H1 (cell line): ENCODE results near the gene CD84. TPM values are rescaled to one million over a fixed set of nuclear protein-coding genes. Genes with fewer than 3 reads are reported as not detected.

Source experiments
- CTCF ChIA-PET: fragments of 300-600 bp; sonication (Branson Sonifier 250); formaldehyde crosslinking; loops from one replicate; lab custom pipeline; 2021; ENCODE audit not compliant: partially characterized antibody; lab: Charles Lee
- POLR2A ChIA-PET: fragments of 300-600 bp; sonication (Branson Sonifier 250); formaldehyde crosslinking; loops from one replicate; lab custom pipeline; 2021; ENCODE audit warnings: inconsistent platforms; ENCODE audit not compliant: partially characterized antibody; lab: Charles Lee
- DNase-seq, 2 experiments: peaks; one replicate each; pipeline versions ENCODE4 v3.0.0 to v3.0.0-alpha.2; 2010 to 2022; ENCODE audit warnings: low spot score in 2 of 2, low read depth in 1 of 2, mixed read lengths in 1 of 2
- FAIRE-seq: peaks from 2 replicates; lab custom pipeline; 2011; peaks lifted over from hg19 to GRCh38; lab: Jason Lieb, UNC
- H2AFZ ChIP-seq: 2 replicates; pipeline ENCODE4 v1.8.1; 2012; ENCODE audit warnings: low read length, inconsistent platforms
- H2AK5ac ChIP-seq: 2 replicates; pipeline ENCODE4 v1.6.1; 2013; ENCODE audit warnings: low read depth, low read length
- H2BK120ac ChIP-seq: replicated peaks from 2 replicates; pipeline ENCODE3; 2013; ENCODE audit warnings: low read depth, low read length, inconsistent platforms
- H2BK12ac ChIP-seq: 2 replicates; pipeline ENCODE4 v1.6.1; 2013; ENCODE audit warnings: low read depth, low read length
- H2BK15ac ChIP-seq: 2 replicates; pipeline ENCODE4 v1.6.1; 2013; ENCODE audit warnings: low read length
- H2BK20ac ChIP-seq: 2 replicates; pipeline ENCODE4 v1.6.1; 2013; ENCODE audit warnings: low read length
- H2BK5ac ChIP-seq: 2 replicates; pipeline ENCODE4 v1.6.1; 2013; ENCODE audit warnings: low read depth, low read length
- H3K14ac ChIP-seq: 2 replicates; pipeline ENCODE4 v1.6.1; 2013; ENCODE audit warnings: inconsistent platforms; ENCODE audit not compliant: insufficient read length
- H3K18ac ChIP-seq: 2 replicates; pipeline ENCODE4 v1.6.1; 2013; ENCODE audit warnings: low read length; ENCODE audit errors: extremely low read depth
- H3K23ac ChIP-seq: 2 replicates; pipeline ENCODE4 v1.6.1; 2013; ENCODE audit warnings: inconsistent platforms; ENCODE audit not compliant: insufficient read length
- H3K23me2 ChIP-seq: 2 replicates; pipeline ENCODE4 v1.6.1; 2013; ENCODE audit warnings: low read depth, low read length
- H3K27ac ChIP-seq: 2 replicates; pipeline ENCODE4 v1.6.1; 2011; ENCODE audit warnings: low read depth, low read length, inconsistent platforms
- H3K27me3 ChIP-seq, 4 experiments: replicated peaks in 1 of 4; 1 replicate in 1 of 4; 2 replicates in 3 of 4; pipeline versions ENCODE4 v1.6.1 to v1.8.1; 2011 to 2013; ENCODE audit warnings: low read length in 3 of 4, mild to moderate bottlenecking in 3 of 4, inconsistent platforms in 2 of 4, mixed read lengths in 2 of 4, moderate library complexity in 1 of 4; ENCODE audit not compliant: control insufficient read depth in 3 of 4, insufficient read depth in 3 of 4; ENCODE audit errors: extremely low read depth in 1 of 4
- H3K36me3 ChIP-seq, 4 experiments: 2 replicates each; pipeline versions ENCODE4 v1.6.1 to v1.8.1; 2011 to 2013; ENCODE audit warnings: mild to moderate bottlenecking in 4 of 4, low read length in 3 of 4, moderate library complexity in 2 of 4, control low read depth in 1 of 4, inconsistent platforms in 1 of 4; ENCODE audit not compliant: insufficient read depth in 4 of 4, control insufficient read depth in 2 of 4
- H3K4ac ChIP-seq: replicated peaks from 2 replicates; pipeline ENCODE3; 2013; ENCODE audit warnings: low read length, low read depth, mixed read lengths, inconsistent platforms; ENCODE audit not compliant: insufficient read length
- H3K4me1 ChIP-seq, 4 experiments: replicated peaks in 1 of 4; 1 replicate in 1 of 4; 2 replicates in 3 of 4; pipeline versions ENCODE4 v1.6.1 to v1.8.1; 2011 to 2013; ENCODE audit warnings: low read length in 3 of 4, inconsistent platforms in 2 of 4, mixed read lengths in 1 of 4; ENCODE audit not compliant: insufficient read depth in 4 of 4, control insufficient read depth in 3 of 4
- H3K4me2 ChIP-seq, 2 experiments: 2 replicates each; pipeline versions ENCODE4 v1.6.1 to v1.8.1; 2011 to 2013; ENCODE audit warnings: low read depth in 2 of 2, low read length in 2 of 2, control low read depth in 1 of 2, inconsistent platforms in 1 of 2, mild to moderate bottlenecking in 1 of 2; ENCODE audit not compliant: insufficient read depth in 1 of 2
- H3K4me3 ChIP-seq, 4 experiments: fragments of 200-600, 300-600 bp in 1 of 4; sonication (generic), shearing (Covaris generic), sonication (Bioruptor Twin) in 1 of 4; 2 replicates each; pipeline versions ENCODE4 v1.5.1 to v1.8.1; 2011 to 2016; ENCODE audit warnings: low read length in 4 of 4, low read depth in 3 of 4, control low read depth in 2 of 4, inconsistent platforms in 2 of 4, mild to moderate bottlenecking in 2 of 4, mixed read lengths in 1 of 4, moderate library complexity in 1 of 4; ENCODE audit not compliant: insufficient read depth in 2 of 4; ENCODE audit errors: extremely low read depth in 1 of 4
- H3K56ac ChIP-seq: replicated peaks from 2 replicates; pipeline ENCODE3; 2013; ENCODE audit warnings: low read depth, mild to moderate bottlenecking, mixed read lengths, low read length, inconsistent platforms; ENCODE audit not compliant: insufficient read length
- H3K79me1 ChIP-seq: 2 replicates; pipeline ENCODE4 v1.6.1; 2013; ENCODE audit warnings: low read depth, low read length, control low read depth
- H3K79me2 ChIP-seq, 2 experiments: 2 replicates each; pipeline versions ENCODE4 v1.6.1 to v1.8.1; 2012 to 2013; ENCODE audit warnings: low read length in 2 of 2, mild to moderate bottlenecking in 2 of 2, inconsistent platforms in 1 of 2; ENCODE audit not compliant: insufficient read depth in 2 of 2, control insufficient read depth in 1 of 2
- H3K9ac ChIP-seq, 4 experiments: replicated peaks in 1 of 4; 1 replicate in 1 of 4; 2 replicates in 3 of 4; pipeline versions ENCODE4 v1.6.1 to v1.8.1; 2011 to 2013; ENCODE audit warnings: low read depth in 3 of 4, low read length in 3 of 4, control low read depth in 2 of 4, mild to moderate bottlenecking in 2 of 4, moderate library complexity in 2 of 4, inconsistent platforms in 1 of 4; ENCODE audit errors: extremely low read depth in 1 of 4
- H3K9me3 ChIP-seq, 2 experiments: 2 replicates each; pipeline versions ENCODE4 v1.6.1 to v1.8.1; 2012 to 2013; ENCODE audit warnings: mild to moderate bottlenecking in 2 of 2, moderate library complexity in 2 of 2, control low read depth in 1 of 2, inconsistent platforms in 1 of 2, low read depth in 1 of 2, low read length in 1 of 2, mixed read lengths in 1 of 2; ENCODE audit not compliant: insufficient read depth in 2 of 2
- H4K20me1 ChIP-seq, 2 experiments: replicated peaks in 1 of 2; 2 replicates each; pipeline versions ENCODE3 to v1.8.1; 2011 to 2013; ENCODE audit warnings: inconsistent platforms in 2 of 2, low read length in 2 of 2, mild to moderate bottlenecking in 1 of 2; ENCODE audit not compliant: insufficient read depth in 2 of 2, control insufficient read depth in 1 of 2
- H4K5ac ChIP-seq: 2 replicates; pipeline ENCODE4 v1.6.1; 2013; ENCODE audit warnings: low read length, low read depth, mixed read lengths, inconsistent platforms; ENCODE audit not compliant: insufficient read length
- H4K8ac ChIP-seq: 2 replicates; pipeline ENCODE4 v1.8.0; 2013; ENCODE audit warnings: mild to moderate bottlenecking, moderate library complexity, low read length, inconsistent platforms; ENCODE audit not compliant: insufficient read depth; ENCODE audit errors: extremely low read depth
- H4K91ac ChIP-seq: replicated peaks from 2 replicates; pipeline ENCODE3; 2013; ENCODE audit warnings: low read length, mixed read lengths, inconsistent platforms; ENCODE audit not compliant: insufficient read length
- CHD2 ChIP-seq: IDR thresholded peaks from 2 replicates; pipeline ENCODE4 v1.6.1; 2012; ENCODE audit warnings: low read length, improper control_type of control experiment
- NRF1 ChIP-seq: IDR thresholded peaks from 2 replicates; pipeline ENCODE4 v1.6.1; 2011; ENCODE audit warnings: mild to moderate bottlenecking, low read depth, low read length, improper control_type of control experiment
- RNF2 ChIP-seq: fragments of 200-900, 300-1000 bp; sonication (generic); IDR thresholded peaks from 2 replicates; pipeline ENCODE4 v1.7.1; 2016; ENCODE audit warnings: borderline replicate concordance, low read depth, mild to moderate bottlenecking, antibody characterized with exemption, low read length; ENCODE audit not compliant: poor library complexity, severe bottlenecking; ENCODE audit errors: missing control alignments
- RXRA ChIP-seq: IDR thresholded peaks from 2 replicates; pipeline ENCODE4 v1.6.1; 2011; ENCODE audit warnings: low read depth, mild to moderate bottlenecking, low read length, moderate library complexity; ENCODE audit not compliant: insufficient read depth
- WGBS, 2 experiments: shearing (Covaris generic) in 1 of 2; methylation state at CpG; one replicate each; pipeline versions ENCODE4 v1.1.6 to v1.1.7; 2013 to 2015; ENCODE audit warnings: low lambda C conversion rate in 2 of 2, mixed read lengths in 2 of 2, inconsistent platforms in 1 of 2, low coverage in 1 of 2, missing lambda C conversion rate in 1 of 2; ENCODE audit not compliant: insufficient replicate concordance in 2 of 2, insufficient coverage in 1 of 2, insufficient read length in 1 of 2; ENCODE audit errors: extremely low coverage in 1 of 2, missing lambda C conversion rate in 1 of 2; 5-methylcytosine and 5-hydroxymethylcytosine counted together
- polyA plus RNA-seq, 7 experiments: library from polyadenylated mRNA; depleted of rRNA in 3 of 7; stranded (reverse) in 5 of 7; unstranded in 2 of 7; fragments of >200 nt in 5 of 7; fragments of 200-250 nt in 2 of 7; gene quantifications; 1 replicate in 5 of 7; 2 replicates in 1 of 7; 4 replicates in 1 of 7; pipeline versions ENCODE4 v1.2.1 to v1.2.3, GENCODE V29; 2011 to 2013; ENCODE audit warnings: missing spikeins in 2 of 7, mixed read lengths in 2 of 7
- total RNA-seq: library from RNA; stranded (reverse); fragmentation: NEBNext Ultra II Directional; extraction: Animal tissue kit (Norgen Biotek cat#: 25700); gene quantifications from 2 replicates; pipeline ENCODE4 v1.2.1, GENCODE V29; 2021

The CD84 gene
- total and polyA plus RNA-seq, 2 of the 8 experiments (the other 6 are each of a cell fraction or from before 2014, with no cell fraction given): not detected

- DNase-seq: no peak
- CTCF ChIA-PET: interaction anchor here (1.0 to 1.2 kb wide), 2 partner anchors 27 to 40 kb away, joined by 4 to 5 read pairs; no protein-coding TSS in a partner anchor
- no peak overlapping the region for H3K27ac ChIP-seq
- H2BK20ac ChIP-seq: no peak overlapping the region
- no peak overlapping the region for H3K18ac ChIP-seq
- no peak overlapping the region for H2AK5ac ChIP-seq
- H3K4me3 ChIP-seq: no peak overlapping the region
- H3K23ac ChIP-seq: no peak overlapping the region
- no peak overlapping the region for H4K8ac ChIP-seq
- H4K91ac ChIP-seq: no peak overlapping the region
- H3K9me3 ChIP-seq: no peaks in the 10 kb centered on the region
- FAIRE-seq: no peak
- H4K5ac ChIP-seq: no peak overlapping the region
- no peak overlapping the region for H2BK5ac ChIP-seq
- H3K4me2 ChIP-seq: no peak overlapping the region
- no peaks in the 10 kb centered on the region for H4K20me1 ChIP-seq
- no peak overlapping the region for H2AFZ ChIP-seq
- H3K14ac ChIP-seq: no peak overlapping the region
- no peak overlapping the region for H2BK15ac ChIP-seq
- no peaks in the 10 kb centered on the region for H3K4me1 ChIP-seq
- no peaks in the 10 kb centered on the region for H3K23me2 ChIP-seq
- H2BK12ac ChIP-seq: no peak overlapping the region
- no peaks in the 10 kb centered on the region for H3K36me3 ChIP-seq
- H3K4ac ChIP-seq: no peak overlapping the region
- H2BK120ac ChIP-seq: no peak overlapping the region
- TF ChIP-seq CHD2: no peak
- TF ChIP-seq RNF2: no peak
- TF ChIP-seq NRF1: no peak
- TF ChIP-seq RXRA: no peak
- WGBS, 2 experiments: 91% methylated on average over 5 of the region's 5 CpGs; no CpG with 5 or more reads in 1 of the 2 experiments
- H3K79me1 ChIP-seq: no peaks in the 10 kb centered on the region
- H3K56ac ChIP-seq: no peak overlapping the region
- POLR2A ChIA-PET: no interaction called here
- H3K9ac ChIP-seq: no peak overlapping the region
- H3K79me2 ChIP-seq: no peaks in the 10 kb centered on the region
- no peaks in the 10 kb centered on the region for H3K27me3 ChIP-seq
These were observed 4.1 kb downstream of the CD84 start for GRCh38 chr1:160575112-160575664.
